DMS114 treated with DMSO at 0.1 percent for 48 hours (cell line): ENCODE results near the gene CAMKK1.

Experiments
- DNase-seq: peaks from one replicate; lab custom pipeline; 2025; ENCODE audit not compliant: unreplicated experiment; lab: John Stamatoyannopoulos, UW

CAMKK1 gene

DNA sequence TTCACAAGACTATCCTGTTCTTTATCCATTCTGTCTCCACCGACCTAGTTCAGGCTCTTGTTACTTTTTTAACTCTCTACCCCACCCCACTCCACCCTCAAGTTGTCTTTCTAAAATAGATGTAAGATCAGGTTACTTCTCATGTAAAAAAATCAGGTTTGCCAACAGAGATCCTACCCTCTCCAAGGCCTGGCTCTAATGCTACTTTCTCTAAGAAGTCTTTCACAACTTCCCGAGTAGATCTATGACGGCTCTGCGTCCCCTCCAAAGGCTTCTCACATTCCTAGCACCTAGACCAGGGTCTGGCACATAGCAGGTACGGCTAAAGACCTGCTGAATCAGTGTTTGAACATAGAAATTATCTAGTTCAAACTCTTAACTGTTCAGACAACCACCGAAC is 77.7 kb downstream of the CAMKK1 start:
- no peak for DNase-seq

DNA sequence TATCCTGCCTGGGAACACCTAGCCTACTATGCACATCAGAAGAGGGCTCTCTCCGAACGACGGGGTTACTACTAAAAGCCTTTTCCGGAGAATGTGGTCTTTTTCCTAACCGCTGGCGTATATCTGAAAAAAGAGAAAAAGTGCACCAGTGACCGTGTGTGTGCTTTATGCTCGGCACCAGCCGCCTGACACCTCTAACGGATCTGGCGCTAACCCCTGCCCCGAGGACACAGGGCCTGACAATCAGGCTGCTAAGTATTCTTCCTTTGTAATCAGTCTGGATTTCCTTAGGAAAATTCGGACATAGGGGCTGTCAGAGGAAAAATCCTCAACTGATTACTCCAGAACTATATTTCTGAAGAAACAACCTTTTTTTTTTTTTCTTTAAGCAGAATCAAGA is 78.5 kb downstream of the CAMKK1 start:
- DNase-seq, result no peak

DNA sequence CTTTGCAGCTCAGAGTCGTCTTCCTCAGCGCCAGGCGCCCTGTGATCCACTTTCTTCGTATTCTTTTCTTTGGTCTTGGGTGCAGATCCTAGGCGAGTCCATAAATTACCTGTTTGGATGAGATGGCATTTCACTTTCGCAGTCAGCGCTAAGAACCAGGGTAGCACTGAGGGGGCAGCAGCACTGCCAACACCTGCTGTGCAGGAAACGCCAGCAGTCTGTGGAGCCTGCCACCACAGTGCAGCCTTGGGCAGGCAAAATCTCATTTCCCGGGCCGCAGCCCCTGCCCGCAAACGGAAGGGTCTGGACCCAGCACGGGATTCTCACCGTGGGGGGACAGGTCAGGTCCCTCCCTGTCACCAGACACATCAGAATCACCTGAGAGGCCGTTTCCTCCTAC is 79.7 kb downstream of the CAMKK1 start:
- no peak for DNase-seq

DNA sequence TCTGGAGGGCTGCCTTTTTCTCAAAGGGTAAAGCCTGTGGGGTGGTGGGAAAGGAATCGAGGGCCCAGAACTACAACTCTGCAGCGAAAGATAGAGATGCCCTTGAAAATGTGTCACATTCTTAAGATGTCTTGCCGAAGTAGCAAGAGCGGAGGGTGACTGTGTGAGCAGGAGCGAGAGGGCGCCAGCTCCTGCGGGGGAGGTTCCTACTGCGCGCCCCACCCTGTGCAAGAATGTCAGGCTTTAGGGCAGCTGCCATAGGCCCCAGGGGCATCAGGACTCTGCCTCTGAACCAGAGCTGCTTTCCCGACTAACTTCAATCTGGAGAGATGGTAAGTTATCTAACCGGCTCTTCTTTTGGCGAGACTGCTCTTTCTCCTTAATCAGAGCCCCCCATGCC is 80.1 kb downstream of the CAMKK1 start:
- DNase-seq, result no peak

DNA sequence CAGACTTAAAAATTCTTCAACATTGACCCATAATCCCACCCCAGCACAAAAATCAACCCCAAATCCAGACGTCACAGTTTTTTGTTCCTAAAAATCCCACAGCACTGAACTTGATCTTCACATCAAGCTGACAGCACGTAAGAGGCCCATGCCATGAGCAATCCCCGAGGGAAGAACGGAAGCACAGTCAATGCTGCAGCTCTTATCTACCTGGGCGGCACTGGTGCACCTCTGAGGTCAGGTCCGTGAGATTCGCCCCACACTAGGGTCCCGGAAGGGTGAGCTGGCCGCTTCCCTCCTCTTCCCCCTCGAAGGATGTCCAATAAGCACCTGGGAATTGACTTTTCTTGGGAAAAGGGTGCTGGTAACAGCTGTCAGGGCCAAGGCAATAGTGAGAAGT is 80.6 kb downstream of the CAMKK1 start:
- no peak for DNase-seq
